A673 (cell line): ENCODE measurements around the gene MTR. TPM values are rescaled to one million over a fixed set of nuclear protein-coding genes. Genes with fewer than 3 reads are reported as not detected.

Experiments used
- BruUV-seq: library from RNA; stranded (reverse); fragments of 400-500 nt; replicated peaks from 2 replicates; lab custom pipeline; 2021; lab: Mats Ljungman, UMichigan
- CTCF ChIA-PET: fragments of 300-600 bp; sonication (Branson Sonifier 250); formaldehyde crosslinking; loops from one replicate; lab custom pipeline; 2022; ENCODE audit warnings: antibody characterized with exemption; lab: Charles Lee
- POLR2A ChIA-PET: fragments of 300-600 bp; sonication (Branson Sonifier 250); formaldehyde crosslinking; loops from one replicate; lab custom pipeline; 2022; ENCODE audit warnings: antibody characterized with exemption; ENCODE audit not compliant: low non-redundant PET; lab: Charles Lee
- DNase-seq: peaks from one replicate; pipeline ENCODE4 v3.0.0-alpha.2; 2015; ENCODE audit warnings: low spot score
- H3K27ac ChIP-seq: fragments of 200-600 bp; sonication (generic); 2 replicates; pipeline ENCODE4 v1.5.1; 2016; ENCODE audit warnings: mixed run types, low read depth, mild to moderate bottlenecking, mixed read lengths, antibody characterized with exemption, low read length; ENCODE audit not compliant: poor library complexity, severe bottlenecking
- H3K27me3 ChIP-seq: fragments of 200-600 bp; sonication (generic); replicated peaks from 2 replicates; pipeline ENCODE4 v1.6.1; 2017; ENCODE audit warnings: mixed run types, low read depth, mild to moderate bottlenecking, mixed read lengths, antibody characterized with exemption, low read length; ENCODE audit not compliant: insufficient read depth, poor library complexity
- H3K36me3 ChIP-seq: fragments of 200-600 bp; sonication (generic); 2 replicates; pipeline ENCODE4 v1.6.1; 2016; ENCODE audit warnings: mixed run types, mild to moderate bottlenecking, mixed read lengths, antibody characterized with exemption, low read length; ENCODE audit not compliant: insufficient read depth, poor library complexity, severe bottlenecking
- H3K4me1 ChIP-seq: fragments of 200-600 bp; sonication (generic); 2 replicates; pipeline ENCODE4 v1.6.1; 2017; ENCODE audit warnings: mixed run types, mild to moderate bottlenecking, mixed read lengths, antibody characterized with exemption, low read length; ENCODE audit not compliant: insufficient read depth, poor library complexity, severe bottlenecking
- H3K4me3 ChIP-seq: fragments of 200-600 bp; sonication (generic); 2 replicates; pipeline ENCODE4 v1.5.1; 2016; ENCODE audit warnings: low read depth, mixed run types, mild to moderate bottlenecking, mixed read lengths, low read length; ENCODE audit not compliant: poor library complexity, severe bottlenecking
- H3K9me3 ChIP-seq: fragments of 200-600 bp; sonication (generic); 2 replicates; pipeline ENCODE4 v1.6.1; 2016; ENCODE audit warnings: mixed run types, low read depth, mild to moderate bottlenecking, mixed read lengths, antibody characterized with exemption, low read length; ENCODE audit not compliant: poor library complexity, severe bottlenecking
- CTCF ChIP-seq: fragments of 300-800, 200-600 bp; sonication (generic); conservative IDR thresholded peaks from 2 replicates; pipeline ENCODE4 v1.5.1; 2017; ENCODE audit warnings: low read depth, mild to moderate bottlenecking, antibody characterized with exemption, low read length, moderate library complexity, mixed read lengths
- EZH2 ChIP-seq: fragments of 200-600 bp; sonication (generic); IDR thresholded peaks from 2 replicates; pipeline ENCODE4 v1.6.1; 2017; ENCODE audit warnings: borderline replicate concordance, low read depth, mild to moderate bottlenecking, mixed read lengths, antibody characterized with exemption, low read length; ENCODE audit not compliant: poor library complexity, severe bottlenecking
- intact Hi-C: fragments of 100-400 bp; cut with micrococcal nuclease; formaldehyde crosslinking; loops from one replicate; pipeline ENCODE4 v1.10.0; 2022; ENCODE audit not compliant: unreplicated experiment
- total RNA-seq: library from RNA; stranded (reverse); gene quantifications from 2 replicates; pipeline ENCODE4 v1.2.3, GENCODE V29; 2021

Gene MTR
- total RNA-seq, 1 experiment from 2014 or later, result 36.0 TPM

DNA sequence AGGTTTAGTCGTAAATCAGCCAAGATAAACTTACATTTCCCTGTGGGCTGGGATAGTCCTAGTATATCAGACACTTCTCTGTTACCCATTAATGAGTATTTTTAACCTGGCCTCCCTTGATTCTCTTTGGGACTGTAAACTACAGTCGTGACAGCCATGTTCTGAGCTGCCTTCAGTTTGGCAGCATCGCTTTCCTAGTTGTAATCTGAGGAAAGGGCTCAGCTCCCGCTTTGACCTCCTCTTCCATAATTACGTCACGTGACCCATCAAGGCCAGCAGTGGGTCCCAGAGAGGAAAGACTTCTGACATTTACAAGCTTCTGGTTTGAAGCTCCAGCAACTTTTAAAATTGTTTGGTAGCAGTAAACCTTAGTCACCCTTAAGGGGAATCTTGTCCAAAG, 34.6 kb upstream of the MTR start:
- Histone ChIP-seq H3K36me3 (peaks cover 72% of the 10 kb centered on the region), H3K27me3 (no peaks in the 10 kb centered on the region), H3K9me3 (no peaks in the 10 kb centered on the region), H3K4me3 (no peak overlapping the region), H3K27ac (no peak overlapping the region), H3K4me1 (no peaks in the 10 kb centered on the region)
- no TSS peak for BruUV-seq
- intact Hi-C loops, result no loop called here
- no peak for TF ChIP-seq CTCF
- ChIA-PET CTCF (interaction anchor here (0.6 kb wide), 1 partner anchor 9 kb away, joined by 8 read pairs; no protein-coding TSS in a partner anchor), POLR2A (no interaction called here)
- DNase-seq, result no peak

DNA sequence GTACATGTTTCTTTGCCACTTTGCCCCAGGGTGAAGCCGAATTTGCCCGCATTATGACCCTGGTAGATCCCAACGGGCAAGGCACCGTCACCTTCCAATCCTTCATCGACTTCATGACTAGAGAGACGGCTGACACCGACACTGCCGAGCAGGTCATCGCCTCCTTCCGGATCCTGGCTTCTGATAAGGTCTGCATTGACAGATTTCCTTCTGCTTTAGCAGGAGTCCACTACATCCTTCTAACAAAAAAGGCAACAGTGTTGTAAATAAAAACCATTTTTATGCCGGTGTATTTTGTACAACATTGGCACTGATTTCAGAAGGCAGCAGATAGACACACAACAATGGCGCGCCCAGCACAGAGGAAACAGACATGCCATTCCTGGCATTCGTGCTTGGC, 34.1 kb upstream of the MTR start:
- no peaks in the 10 kb centered on the region for H3K4me1 ChIP-seq
- CTCF ChIA-PET, result no interaction called here
- H3K36me3 ChIP-seq, result peaks cover 72% of the 10 kb centered on the region
- H3K4me3 ChIP-seq, result no peak overlapping the region
- no peak for DNase-seq
- H3K27me3 ChIP-seq, result no peaks in the 10 kb centered on the region
- H3K27ac ChIP-seq, result no peak overlapping the region
- intact Hi-C loops, result no loop called here
- TF ChIP-seq CTCF (no peak), EZH2 (no peak)
- no peaks in the 10 kb centered on the region for H3K9me3 ChIP-seq
- POLR2A ChIA-PET, result no interaction called here
- no TSS peak for BruUV-seq

GRCh38 chr1:236761397-236762132, 33.5 kb upstream of the MTR start:
- no peak for DNase-seq
- Histone ChIP-seq H3K27me3 (no peaks in the 10 kb centered on the region), H3K36me3 (peaks cover 72% of the 10 kb centered on the region), H3K9me3 (no peaks in the 10 kb centered on the region), H3K4me3 (no peak overlapping the region), H3K4me1 (no peaks in the 10 kb centered on the region), H3K27ac (no peak overlapping the region)
- ChIA-PET CTCF (no interaction called here), POLR2A (no interaction called here)
- BruUV-seq, result no TSS peak
- TF ChIP-seq EZH2 (no peak), CTCF (no peak)
- intact Hi-C loops, result no loop called here
